ENCODE data around the gene MDP1.

The MDP1 gene

GRCh38 chr14:24215495-24216344 is at the start of gene MDP1:
MDP1 (minus strand) TSS chr14:24216066; CDS start chr14:24215955, 111 bp downstream.
- peak; percentile 87 for DNase-seq

GRCh38 chr14:24264298-24264697 is 48.4 kb upstream of the MDP1 start:
- DNase-seq: no peak

- DNase-seq: no peak
Observed at GRCh38 chr14:24263848-24264247, 48.0 kb upstream of the MDP1 start.

DNA sequence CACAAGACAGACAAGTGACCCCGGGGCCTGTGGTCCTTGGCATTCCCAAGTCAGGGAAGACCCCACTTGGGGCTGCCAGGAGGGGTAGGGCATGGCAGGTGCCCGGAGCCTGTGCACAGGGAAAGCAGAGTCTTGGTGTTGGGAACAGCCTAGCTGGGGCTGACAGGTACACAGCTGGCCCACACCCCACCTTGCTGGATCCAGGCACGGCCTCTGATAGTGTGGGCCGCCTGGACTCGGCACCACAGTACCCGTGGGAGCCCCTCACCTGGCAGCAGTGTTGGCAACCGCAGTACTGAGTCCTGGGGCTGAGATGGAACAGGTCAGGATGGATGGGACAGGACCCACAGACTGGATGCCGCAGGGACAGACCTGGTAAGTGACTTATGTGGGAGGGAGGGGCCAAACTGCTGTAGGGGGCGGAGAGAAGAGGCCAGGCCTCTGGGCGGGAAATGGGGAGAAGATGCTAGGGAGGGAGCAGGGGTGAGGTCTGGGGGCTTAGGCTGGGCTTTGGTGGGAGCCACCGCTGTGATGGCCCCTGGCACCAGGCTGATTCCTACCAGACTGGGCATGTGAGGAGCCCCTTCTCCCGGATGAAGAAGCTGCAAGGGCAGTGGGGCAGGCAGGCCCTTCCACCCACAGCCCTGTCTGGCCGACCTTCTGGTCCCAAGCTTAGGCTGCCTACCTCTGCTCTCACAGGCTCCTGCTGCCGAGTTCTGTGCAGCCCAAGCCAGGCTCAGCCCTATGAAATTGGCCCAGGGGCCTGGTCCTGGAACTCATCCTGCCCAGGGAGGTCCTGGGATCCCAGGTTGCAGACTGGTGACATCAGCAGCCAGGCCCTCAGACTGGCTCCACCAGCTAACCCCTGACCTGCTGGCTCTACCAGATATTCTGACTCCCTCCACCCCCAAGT is 47.2 kb upstream of the MDP1 start, which contains the start of gene TGM1:
TGM1 (minus strand) TSS at position 357 of the 913 bp plus-strand sequence. CDS start 825 bp downstream, outside the sequence.
- no peak for DNase-seq

GRCh38 chr14:24261969-24262327 is 46.1 kb upstream of the MDP1 start:
- no peak for DNase-seq

DNA sequence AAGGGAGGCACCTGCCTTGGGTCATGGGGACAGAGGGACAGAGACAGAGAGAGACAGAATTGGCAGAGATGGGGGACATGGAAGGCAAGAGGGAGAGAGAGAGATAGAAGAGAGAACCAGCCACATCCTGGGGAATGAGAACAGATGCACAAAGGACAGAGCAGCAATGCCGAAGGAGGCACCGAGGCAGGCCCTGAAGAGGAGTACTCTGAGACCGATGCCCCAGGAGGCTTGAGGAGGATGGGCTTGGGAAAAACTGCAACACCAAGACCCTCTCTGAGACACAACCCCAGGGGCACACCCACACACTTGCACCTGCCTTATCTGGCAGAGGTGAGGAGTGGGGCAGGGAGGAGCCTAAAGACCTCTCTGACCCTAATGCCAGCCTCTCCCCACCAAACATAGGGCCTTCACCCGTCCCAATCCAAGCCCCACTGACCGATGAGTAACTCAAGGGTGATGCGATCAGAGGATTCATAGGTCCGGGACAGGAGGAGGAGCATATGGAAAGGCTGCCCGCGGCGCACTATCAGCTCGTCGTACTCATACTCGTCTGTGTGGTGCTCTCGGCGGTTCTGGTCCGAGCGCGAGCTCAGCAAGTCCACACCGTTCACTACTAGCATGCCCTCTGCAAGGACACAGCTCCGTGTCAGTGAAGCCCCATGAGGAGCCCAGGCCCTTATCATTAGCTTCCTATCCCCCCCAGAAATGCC is 45.5 kb upstream of the MDP1 start:
- DNase-seq: no peak

- DNase-seq: no peak
Observed at GRCh38 chr14:24260780-24261157, 44.9 kb upstream of the MDP1 start.

GRCh38 chr14:24260026-24260779 is 44.3 kb upstream of the MDP1 start:
- no peak for DNase-seq

DNA sequence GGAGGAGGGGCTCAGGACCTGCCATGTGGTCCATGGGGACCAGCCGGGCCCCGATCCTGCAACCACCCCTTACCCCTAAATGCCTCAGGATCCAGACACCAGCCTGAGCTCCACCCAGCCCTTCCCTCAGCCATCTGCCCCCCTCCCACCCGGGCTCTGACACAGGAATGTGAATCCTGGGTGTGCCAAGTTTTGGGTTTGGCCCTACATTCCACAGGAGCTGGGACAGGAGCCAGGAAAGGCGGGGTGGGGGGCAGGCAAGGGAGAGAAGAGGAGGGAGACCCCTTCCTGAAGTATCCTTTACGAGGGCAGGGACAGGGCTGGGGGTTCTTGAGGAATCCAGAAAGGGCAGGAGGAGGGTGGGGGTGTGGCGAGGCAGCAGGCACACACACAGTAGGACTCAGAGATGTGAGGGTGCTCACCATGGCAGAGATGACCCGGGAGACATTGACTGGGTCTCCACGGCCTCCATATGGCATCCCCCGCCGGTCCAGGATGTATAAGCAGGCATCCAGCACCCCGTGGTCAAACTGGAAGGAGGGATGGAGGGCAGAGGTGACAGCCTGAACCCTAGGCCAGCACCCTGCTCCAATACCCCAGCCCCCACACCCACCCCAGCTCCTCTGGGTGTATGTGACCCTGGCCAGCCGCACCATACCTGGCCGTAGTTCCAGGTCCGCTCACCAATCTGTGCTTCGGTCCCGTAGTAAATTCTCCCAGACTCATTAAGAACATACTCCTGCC is 43.6 kb upstream of the MDP1 start:
- no peak for DNase-seq

DNA sequence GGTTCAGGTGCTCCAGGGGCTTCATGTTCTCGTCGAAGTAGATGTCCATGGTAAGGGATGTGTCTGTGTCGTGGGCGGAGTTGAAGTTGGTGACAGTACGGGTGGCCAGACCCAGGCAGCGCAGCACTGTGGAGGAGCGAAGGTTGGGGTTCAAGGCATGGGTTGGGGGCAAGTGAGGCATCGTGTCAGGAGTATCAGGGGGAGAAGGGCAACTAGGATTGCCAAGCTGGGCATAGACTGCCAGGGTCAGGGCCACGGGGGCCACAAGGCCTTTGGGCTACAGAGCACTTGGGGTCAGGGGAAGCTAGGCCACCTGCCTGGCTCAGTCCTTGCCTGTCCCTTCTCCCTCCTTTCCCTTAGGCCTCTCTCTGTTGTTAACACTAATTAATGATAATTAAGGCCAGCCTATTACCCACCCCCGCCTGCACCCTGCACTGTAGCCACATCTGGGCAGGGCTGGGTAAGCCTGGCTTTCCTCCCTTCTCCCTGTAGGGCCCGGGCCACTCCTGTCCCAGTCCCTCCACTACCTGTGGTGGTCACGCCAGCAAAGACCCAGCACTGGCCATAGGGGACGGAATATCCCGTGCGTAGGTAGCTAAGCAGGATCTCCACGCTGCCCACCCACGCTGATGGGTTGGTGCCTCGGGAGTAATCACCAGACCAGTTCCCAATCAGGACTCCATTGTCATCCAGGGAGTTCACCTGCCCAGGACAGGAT is 42.8 kb upstream of the MDP1 start:
- no peak for DNase-seq

DNA sequence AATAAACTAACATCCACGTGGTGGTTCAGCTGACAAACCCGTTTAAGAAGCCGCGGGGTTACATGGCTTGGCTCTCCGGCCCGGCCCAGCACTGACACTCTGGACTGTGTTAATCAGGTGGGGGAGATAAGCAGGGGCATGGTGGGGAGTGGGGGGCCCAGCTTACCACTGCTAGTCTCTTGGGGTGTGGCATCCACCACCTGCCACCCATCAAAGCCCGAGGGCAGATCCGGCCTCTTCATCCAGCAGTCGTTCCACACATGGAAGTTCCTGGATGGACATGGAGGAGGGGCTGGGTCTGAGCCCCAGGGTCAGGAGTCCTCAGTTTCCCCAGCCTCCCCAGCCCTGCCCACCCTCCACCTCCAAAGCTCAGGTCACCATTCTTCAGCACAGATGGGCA is 42.3 kb upstream of the MDP1 start:
- DNase-seq: no peak

DNA sequence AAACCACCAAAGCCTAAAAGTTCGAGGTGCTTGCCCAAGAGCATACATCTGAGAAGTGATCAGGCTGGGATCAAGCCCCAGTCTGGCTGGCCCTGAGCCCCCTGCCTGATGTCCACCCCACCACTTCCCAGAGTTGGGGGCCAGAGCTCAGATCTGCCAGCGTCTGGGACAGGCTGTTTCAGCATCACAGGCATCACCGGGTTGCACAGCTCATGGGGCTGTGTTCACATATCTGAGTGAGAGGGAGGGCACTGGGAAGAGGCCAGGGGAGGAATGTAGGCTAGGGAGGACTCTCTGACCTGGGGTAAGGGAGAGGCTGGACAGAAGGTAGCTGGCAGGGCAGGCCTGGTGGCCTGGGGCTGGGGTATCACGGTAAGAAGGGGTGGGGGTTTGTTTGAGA is 41.1 kb upstream of the MDP1 start:
- no peak for DNase-seq

DNA sequence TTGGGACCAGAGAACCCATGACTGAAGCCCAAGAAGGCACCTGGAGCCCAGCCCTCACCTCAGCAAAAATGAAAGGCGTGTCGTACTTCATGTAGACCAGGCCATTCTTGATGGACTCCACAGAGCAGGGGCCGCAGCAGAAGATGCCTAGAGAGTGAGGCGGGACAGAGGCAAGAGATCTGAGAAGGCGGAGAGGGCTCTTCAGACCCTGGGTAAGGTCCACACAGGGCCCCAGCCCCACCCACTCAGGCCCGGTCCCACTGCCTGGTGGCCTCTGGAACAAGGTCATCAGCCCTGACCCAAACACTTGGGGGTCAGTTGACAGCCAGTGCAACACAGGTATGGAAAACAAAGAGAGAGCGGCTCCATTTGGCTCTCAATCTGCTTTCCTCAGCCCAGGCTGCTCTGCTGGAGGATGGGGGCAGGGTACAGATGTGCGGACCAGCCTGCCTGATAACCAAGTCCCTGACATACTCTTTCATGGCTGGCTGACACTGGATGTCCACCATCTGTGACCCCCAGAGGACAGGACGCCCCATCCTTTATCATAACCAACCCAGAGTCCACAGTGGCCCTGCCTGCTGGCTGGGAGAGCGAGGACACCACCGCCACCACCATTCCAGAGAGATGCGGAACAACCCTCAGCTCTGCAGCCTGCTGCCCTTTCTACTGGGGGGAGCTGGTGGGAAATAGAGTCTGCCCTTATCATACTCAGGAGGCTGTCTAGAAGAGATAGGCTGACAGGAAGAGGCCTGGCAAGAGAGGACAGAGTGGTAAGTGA is 40.3 kb upstream of the MDP1 start:
- DNase-seq: no peak

DNA sequence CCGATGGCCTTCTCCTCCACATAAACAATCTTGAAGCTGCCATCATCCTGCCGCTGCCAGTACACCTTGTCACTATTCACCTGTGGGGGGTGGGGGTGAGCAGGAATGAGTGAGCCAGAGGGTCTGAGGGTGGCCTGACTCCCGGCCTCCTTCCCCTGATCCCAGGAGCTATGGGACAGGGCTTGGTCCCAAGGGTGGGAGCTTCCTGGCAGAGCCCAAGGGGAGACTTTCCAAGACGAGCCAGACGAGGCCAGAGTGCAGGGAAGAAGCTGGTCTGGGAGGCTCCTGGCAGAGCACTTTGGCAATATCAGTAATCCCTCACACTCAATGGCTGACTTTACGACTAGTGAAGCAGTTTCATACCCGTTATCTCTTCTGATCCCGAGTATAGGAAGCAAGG is 39.6 kb upstream of the MDP1 start:
- no peak for DNase-seq

- DNase-seq: no peak
Observed at GRCh38 chr14:24254630-24255392, 38.9 kb upstream of the MDP1 start.

DNA sequence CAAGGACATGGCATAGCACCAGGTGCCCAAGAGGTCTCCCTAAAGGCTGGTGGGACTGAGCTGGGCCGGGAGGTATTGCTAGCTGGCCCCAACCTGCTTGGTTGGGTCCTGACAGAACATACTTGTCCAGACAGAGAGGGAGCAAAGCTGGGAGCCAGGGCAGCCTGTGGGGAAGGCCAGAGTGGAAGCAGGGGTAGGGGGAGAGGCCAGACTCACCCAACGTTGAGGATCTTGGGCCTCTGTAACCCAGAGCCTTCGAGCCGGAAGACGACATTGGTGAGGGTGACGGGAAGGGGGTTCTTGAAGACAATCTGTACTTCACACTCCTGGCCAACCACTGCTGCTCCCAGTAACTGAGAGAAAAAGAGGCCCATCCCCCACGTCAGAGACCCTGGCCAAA is 38.1 kb upstream of the MDP1 start:
- DNase-seq: no peak

DNA sequence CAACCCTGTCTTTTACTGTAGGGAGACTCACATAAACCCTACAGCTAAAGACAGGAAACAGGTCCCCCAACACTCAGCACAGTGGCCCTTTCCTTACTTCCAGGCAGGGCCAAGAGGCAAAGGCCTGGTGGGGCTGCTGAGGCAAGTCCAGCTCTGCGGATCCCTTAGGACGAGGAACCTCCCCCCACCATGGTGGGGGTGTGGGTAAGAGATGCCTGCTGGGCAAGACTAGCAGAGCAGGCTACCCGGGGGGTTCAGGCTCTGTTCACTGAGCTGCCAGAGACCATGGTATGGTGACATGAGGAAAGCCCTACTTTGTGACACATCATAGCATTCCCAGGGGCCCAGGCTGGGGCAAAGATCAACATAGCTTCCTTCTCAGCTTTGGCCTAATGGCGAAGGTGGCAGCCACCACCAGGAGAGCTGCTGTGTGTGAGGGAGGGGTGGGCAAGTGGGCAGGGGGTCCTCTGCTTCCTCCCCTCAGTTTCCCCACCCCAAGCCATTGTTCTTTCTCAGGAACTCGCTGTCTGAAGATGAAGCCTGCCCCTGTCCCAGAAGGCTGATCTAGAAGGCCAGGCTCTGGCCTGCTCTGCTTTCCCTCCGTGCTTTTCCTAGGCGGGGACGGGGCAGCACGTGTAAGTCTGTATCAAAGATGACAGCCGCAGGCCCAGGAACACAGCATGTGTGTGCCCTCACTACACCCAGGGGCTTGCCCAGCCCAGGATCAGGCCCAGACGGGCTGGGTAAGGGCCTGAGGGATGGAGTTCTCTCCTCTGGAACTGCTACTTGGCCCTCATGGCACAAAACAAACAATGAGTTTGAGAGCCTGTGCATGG is 36.6 kb upstream of the MDP1 start:
- no peak for DNase-seq

DNA sequence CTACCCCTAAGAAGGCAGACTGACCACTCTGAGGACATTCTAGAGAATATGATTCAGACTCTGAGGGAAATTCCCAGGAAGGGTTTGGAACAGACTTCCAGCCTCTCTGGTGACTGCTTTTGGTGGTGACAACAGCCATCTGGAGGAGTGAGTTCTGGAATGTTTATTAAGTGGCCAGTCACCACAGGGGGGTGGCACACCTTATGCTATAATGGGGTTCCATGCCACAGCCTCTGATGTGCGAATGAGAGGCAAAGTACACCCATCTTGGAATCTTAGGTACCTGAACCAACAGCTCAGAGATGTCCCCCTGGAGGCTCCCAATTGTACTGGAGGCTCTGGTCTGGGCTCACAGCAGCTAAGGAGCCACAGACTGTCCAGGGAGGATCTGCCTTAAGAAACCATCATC is 36.0 kb upstream of the MDP1 start:
- DNase-seq: no peak
